ENCODE data around the gene PTPN5.

Gene PTPN5

GRCh38 chr11:18768472-18768901 lies 23.1 kb downstream of the PTPN5 start:
- no peak for DNase-seq (ENCODE audit: low read depth)
- TF ChIP-seq CTCF (conservative IDR thresholded peaks at IDR 0.05; ENCODE audit: low read depth, low read length) = no peak
- H3K4me3 ChIP-seq (ENCODE audit: low read length) = no peak overlapping the region

GRCh38 chr11:18766015-18766414 lies 25.6 kb downstream of the PTPN5 start:
- TF ChIP-seq CTCF (conservative IDR thresholded peaks at IDR 0.05; ENCODE audit: low read depth, low read length) = no peak
- H3K4me3 ChIP-seq (ENCODE audit: low read length) = no peak overlapping the region
- DNase-seq (ENCODE audit: low read depth) = no peak

- no peak for TF ChIP-seq CTCF (conservative IDR thresholded peaks at IDR 0.05; ENCODE audit: low read depth, low read length)
- no peak for DNase-seq (ENCODE audit: low read depth)
Observed at GRCh38 chr11:18765554-18765953, 26.0 kb downstream of the PTPN5 start.

GRCh38 chr11:18761741-18762140 lies 29.9 kb downstream of the PTPN5 start:
- TF ChIP-seq CTCF (conservative IDR thresholded peaks at IDR 0.05; ENCODE audit: low read depth, low read length) = no peak
- DNase-seq (ENCODE audit: low read depth) = no peak
- no peak overlapping the region for H3K4me3 ChIP-seq (ENCODE audit: low read length)

More at GRCh38 chr11:18765554-18765953, 26.0 kb downstream of the PTPN5 start:
- no peak overlapping the region for H3K4me3 ChIP-seq (ENCODE audit: low read length)

- no peak for DNase-seq (ENCODE audit: low read depth)
- no peak for TF ChIP-seq CTCF (conservative IDR thresholded peaks at IDR 0.05; ENCODE audit: low read depth, low read length)
- H3K4me3 ChIP-seq (ENCODE audit: low read length) = no peak overlapping the region
Observed at GRCh38 chr11:18761144-18761543, 30.5 kb downstream of the PTPN5 start.

GRCh38 chr11:18757811-18758210 lies 33.8 kb downstream of the PTPN5 start:
- no peak overlapping the region for H3K4me3 ChIP-seq (ENCODE audit: low read length)
- no peak for TF ChIP-seq CTCF (conservative IDR thresholded peaks at IDR 0.05; ENCODE audit: low read depth, low read length)
- DNase-seq (ENCODE audit: low read depth) = no peak

- no peak for TF ChIP-seq CTCF (conservative IDR thresholded peaks at IDR 0.05; ENCODE audit: low read depth, low read length)
- no peak for DNase-seq (ENCODE audit: low read depth)
- H3K4me3 ChIP-seq (ENCODE audit: low read length) = no peak overlapping the region
Observed at GRCh38 chr11:18756889-18757288, 34.7 kb downstream of the PTPN5 start.
